SK-N-SH treated with all-trans-retinoic acid at 6 μM for 48 hours (cell line): ENCODE data around the gene RASA4.
"Not testable (repeated sequence)": the region's sequence is repeated elsewhere in the genome, so short reads cannot be mapped to it uniquely, and the experiment has no call there.

ENCODE experiments used
- TOX ChIP-seq: fragments of 250-450 bp; sonication (Bioruptor Pico); IDR thresholded peaks from 2 replicates; pipeline ENCODE4 v1.8.0; 2021; ENCODE audit warnings: mild to moderate bottlenecking, moderate library complexity, borderline replicate concordance
- ZNF8 ChIP-seq: fragments of 450-650 bp; formaldehyde crosslinking; IDR thresholded peaks from 2 replicates; pipeline ENCODE4 v1.5.0; 2020; ENCODE audit warnings: mild to moderate bottlenecking, moderate library complexity

DNA sequence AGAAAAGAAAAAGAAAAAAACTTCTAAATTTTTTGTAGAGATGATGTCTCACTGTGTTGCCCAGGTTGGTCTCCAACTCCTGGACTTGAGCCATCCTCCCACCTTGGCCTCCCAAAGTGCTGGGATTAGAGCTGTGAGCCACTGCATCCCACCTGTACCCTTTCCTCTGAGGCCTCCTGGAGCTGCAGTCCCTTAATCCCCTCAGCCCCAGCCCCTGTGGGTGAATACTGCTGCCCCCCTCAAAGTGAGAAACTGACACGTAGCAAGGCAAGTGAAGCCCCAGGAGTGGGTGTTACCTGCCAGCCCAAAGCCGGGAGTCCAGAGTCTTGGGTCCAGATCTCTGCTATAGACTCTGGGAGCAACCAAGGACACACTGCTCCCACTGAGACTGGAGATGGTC, 91.8 kb downstream of the RASA4 start:
- not testable (repeated sequence) for TF ChIP-seq ZNF8 (CRISPR knock-in tag); TOX
